Smooth muscle cell (in vitro differentiated cells): ENCODE results near the gene LIMCH1. TPM values are rescaled to one million over a fixed set of nuclear protein-coding genes. Genes with fewer than 3 reads are reported as not detected.

Experiments used
- DNase-seq: peaks from one replicate; lab custom pipeline; 2025; ENCODE audit not compliant: unreplicated experiment; lab: John Stamatoyannopoulos, UW
- H2AFZ ChIP-seq: fragments of 200-600 bp; sonication (generic); 2 replicates; pipeline ENCODE4 v1.6.0; 2016; ENCODE audit warnings: antibody characterized with exemption, low read depth, mild to moderate bottlenecking
- H3F3A ChIP-seq: fragments of 200-600 bp; sonication (generic); 2 replicates; pipeline ENCODE4 v1.6.0; 2017; ENCODE audit warnings: antibody characterized with exemption, low read depth
- H3K27ac ChIP-seq: fragments of 200-600 bp; sonication (generic); 2 replicates; pipeline ENCODE4 v1.5.1; 2016; ENCODE audit warnings: low read depth, mild to moderate bottlenecking
- H3K27me3 ChIP-seq: fragments of 200-600 bp; sonication (generic); 2 replicates; pipeline ENCODE4 v1.6.1; 2016; ENCODE audit warnings: low read depth, mild to moderate bottlenecking
- H3K36me3 ChIP-seq: fragments of 200-600 bp; sonication (generic); 2 replicates; pipeline ENCODE4 v1.5.1; 2016; ENCODE audit warnings: low read depth
- H3K4me1 ChIP-seq: fragments of 200-600 bp; sonication (generic); 2 replicates; pipeline ENCODE4 v1.5.1; 2016; ENCODE audit warnings: low read depth
- H3K4me2 ChIP-seq: fragments of 200-600 bp; sonication (generic); 2 replicates; pipeline ENCODE4 v1.6.0; 2016; ENCODE audit warnings: mild to moderate bottlenecking
- H3K4me3 ChIP-seq: fragments of 200-600 bp; sonication (generic); 2 replicates; pipeline ENCODE4 v1.5.1; 2016; ENCODE audit warnings: mild to moderate bottlenecking
- H3K79me2 ChIP-seq: fragments of 200-600 bp; sonication (generic); 2 replicates; pipeline ENCODE4 v1.6.0; 2016; ENCODE audit warnings: low read depth, mild to moderate bottlenecking
- H3K9ac ChIP-seq: fragments of 200-600 bp; sonication (generic); 2 replicates; pipeline ENCODE4 v1.6.0; 2016; ENCODE audit warnings: low read depth
- H3K9me3 ChIP-seq: fragments of 200-600 bp; sonication (generic); replicated peaks from 2 replicates; pipeline ENCODE4 v1.5.1; 2016; ENCODE audit warnings: low read depth
- H4K20me1 ChIP-seq: fragments of 200-600 bp; sonication (generic); 2 replicates; pipeline ENCODE4 v1.6.0; 2016; ENCODE audit warnings: low read depth
- WGBS: methylation state at CpG from one replicate; pipeline ENCODE4 v1.1.7; 2016; ENCODE audit warnings: low lambda C conversion rate; 5-methylcytosine and 5-hydroxymethylcytosine counted together
- polyA plus RNA-seq: library from polyadenylated mRNA; unstranded; fragments of >200 nt; fragmentation: Nextera tagmentation; extraction: Ambion mirVana; gene quantifications from 2 replicates; pipeline ENCODE4 v1.2.1, GENCODE V29; 2016
- total RNA-seq: library from RNA; depleted of rRNA; stranded (reverse); fragments of >200 nt; gene quantifications from 2 replicates; pipeline ENCODE4 v1.2.3, GENCODE V29; 2014
- TF ChIP-seq, protein P1 (sequence below): fragments of 200-600 bp; sonication (generic); IDR thresholded peaks from 2 replicates; pipeline ENCODE4 v1.5.1; 2017; ENCODE audit warnings: borderline replicate concordance, mild to moderate bottlenecking, antibody characterized with exemption; ENCODE audit not compliant: insufficient read depth, poor library complexity, severe bottlenecking

Gene LIMCH1
- total and polyA plus RNA-seq, 2 experiments from 2014 or later = 2.6 to 7.6 TPM

GRCh38 chr4:41679991-41680390 lies 142.0 kb downstream of the LIMCH1 start:
- Histone ChIP-seq H3F3A (no peaks in the 10 kb centered on the region), H3K4me2 (no peak overlapping the region), H3K36me3 (no peaks in the 10 kb centered on the region), H3K9me3 (no peaks in the 10 kb centered on the region), H4K20me1 (no peaks in the 10 kb centered on the region), H3K27me3 (no peaks in the 10 kb centered on the region), H3K9ac (no peak overlapping the region), H3K4me1 (no peaks in the 10 kb centered on the region), H3K4me3 (no peak overlapping the region), H2AFZ (no peak overlapping the region), H3K79me2 (no peaks in the 10 kb centered on the region), H3K27ac (peak overlapping the region; percentile 8)
- no peak for DNase-seq
- TF ChIP-seq, protein P1, sequence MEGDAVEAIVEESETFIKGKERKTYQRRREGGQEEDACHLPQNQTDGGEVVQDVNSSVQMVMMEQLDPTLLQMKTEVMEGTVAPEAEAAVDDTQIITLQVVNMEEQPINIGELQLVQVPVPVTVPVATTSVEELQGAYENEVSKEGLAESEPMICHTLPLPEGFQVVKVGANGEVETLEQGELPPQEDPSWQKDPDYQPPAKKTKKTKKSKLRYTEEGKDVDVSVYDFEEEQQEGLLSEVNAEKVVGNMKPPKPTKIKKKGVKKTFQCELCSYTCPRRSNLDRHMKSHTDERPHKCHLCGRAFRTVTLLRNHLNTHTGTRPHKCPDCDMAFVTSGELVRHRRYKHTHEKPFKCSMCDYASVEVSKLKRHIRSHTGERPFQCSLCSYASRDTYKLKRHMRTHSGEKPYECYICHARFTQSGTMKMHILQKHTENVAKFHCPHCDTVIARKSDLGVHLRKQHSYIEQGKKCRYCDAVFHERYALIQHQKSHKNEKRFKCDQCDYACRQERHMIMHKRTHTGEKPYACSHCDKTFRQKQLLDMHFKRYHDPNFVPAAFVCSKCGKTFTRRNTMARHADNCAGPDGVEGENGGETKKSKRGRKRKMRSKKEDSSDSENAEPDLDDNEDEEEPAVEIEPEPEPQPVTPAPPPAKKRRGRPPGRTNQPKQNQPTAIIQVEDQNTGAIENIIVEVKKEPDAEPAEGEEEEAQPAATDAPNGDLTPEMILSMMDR = no peak
- WGBS = 15% methylated on average over 4 of the region's 4 CpGs

DNA sequence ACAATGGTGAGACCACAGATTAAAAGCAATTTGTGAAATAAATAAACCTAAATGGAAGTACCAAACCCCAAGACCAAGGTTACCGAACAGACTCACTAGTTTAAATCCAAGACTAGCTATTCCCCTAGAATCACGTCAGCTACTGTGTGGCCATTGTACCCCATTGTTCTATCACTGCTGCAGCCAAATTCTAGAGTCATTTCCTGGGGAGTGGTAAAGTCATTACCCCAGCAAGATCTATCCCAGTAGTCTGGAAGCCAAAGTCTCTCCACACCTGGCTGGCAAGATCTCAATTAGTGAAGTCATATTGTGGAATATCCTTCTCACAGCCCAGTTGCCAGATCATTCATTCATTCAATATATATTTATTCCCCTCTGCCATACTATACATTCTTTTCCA lies 143.1 kb downstream of the LIMCH1 start:
- no peaks in the 10 kb centered on the region for H3K4me1 ChIP-seq
- no peaks in the 10 kb centered on the region for H3K36me3 ChIP-seq
- WGBS = 98% methylated on average over 2 of the region's 2 CpGs

DNA sequence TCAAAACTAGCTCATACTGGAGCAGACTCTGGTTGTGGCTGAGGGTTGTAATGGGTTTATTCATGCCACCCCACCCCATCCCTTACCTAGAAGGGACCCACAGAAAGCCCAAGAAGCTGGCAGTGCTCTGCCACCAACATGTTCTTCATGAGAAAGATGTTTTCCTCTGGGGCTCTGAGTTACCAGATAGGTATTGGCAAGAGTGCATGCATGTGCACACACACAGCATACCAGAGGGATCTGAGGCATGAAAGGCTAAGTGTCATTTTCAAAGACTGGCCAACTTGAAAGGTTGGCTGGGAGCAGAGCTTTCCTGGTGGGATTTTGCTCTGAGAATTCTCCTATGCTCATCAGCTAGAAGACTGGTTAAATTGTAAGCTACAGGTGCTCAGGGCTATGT lies 145.4 kb downstream of the LIMCH1 start:
- H3K9ac ChIP-seq = no peak overlapping the region
- no peaks in the 10 kb centered on the region for H4K20me1 ChIP-seq
- H3K4me2 ChIP-seq = no peak overlapping the region
- no peaks in the 10 kb centered on the region for H3K79me2 ChIP-seq
- H3K9me3 ChIP-seq = no peaks in the 10 kb centered on the region
- H3K27me3 ChIP-seq = no peaks in the 10 kb centered on the region
- H3K4me1 ChIP-seq = no peaks in the 10 kb centered on the region
- H3K4me3 ChIP-seq = no peak overlapping the region
- no peak overlapping the region for H3K27ac ChIP-seq
- no peak for DNase-seq
- no peak overlapping the region for H2AFZ ChIP-seq
- H3F3A ChIP-seq = no peaks in the 10 kb centered on the region
- TF ChIP-seq, protein P1 = no peak
- no peaks in the 10 kb centered on the region for H3K36me3 ChIP-seq

More for the DNA sequence above, 143.1 kb downstream of the LIMCH1 start:
- Histone ChIP-seq H3K27ac (no peak overlapping the region), H2AFZ (no peak overlapping the region), H3K4me3 (no peak overlapping the region), H3K9me3 (no peaks in the 10 kb centered on the region), H3F3A (no peaks in the 10 kb centered on the region), H4K20me1 (no peaks in the 10 kb centered on the region), H3K9ac (no peak overlapping the region), H3K27me3 (no peaks in the 10 kb centered on the region), H3K4me2 (no peak overlapping the region), H3K79me2 (no peaks in the 10 kb centered on the region)
- TF ChIP-seq, protein P1 = no peak
- no peak for DNase-seq

GRCh38 chr4:41686893-41687292 lies 148.9 kb downstream of the LIMCH1 start:
- H3K79me2 ChIP-seq = no peaks in the 10 kb centered on the region
- H4K20me1 ChIP-seq = no peaks in the 10 kb centered on the region
- H3K4me2 ChIP-seq = no peak overlapping the region
- H3K27ac ChIP-seq = no peak overlapping the region
- no peak overlapping the region for H2AFZ ChIP-seq
- no peaks in the 10 kb centered on the region for H3K36me3 ChIP-seq
- 95% methylated on average over 8 of the region's 8 CpGs for WGBS
- no peaks in the 10 kb centered on the region for H3K9me3 ChIP-seq
- TF ChIP-seq, protein P1 = no peak
- no peak for DNase-seq
- no peak overlapping the region for H3K9ac ChIP-seq
- H3K4me1 ChIP-seq = no peaks in the 10 kb centered on the region
- no peaks in the 10 kb centered on the region for H3K27me3 ChIP-seq
- H3F3A ChIP-seq = no peaks in the 10 kb centered on the region
- no peak overlapping the region for H3K4me3 ChIP-seq
